ENCODE data around the gene DOCK1.
"Not testable (repeated sequence)": the region's sequence is repeated elsewhere in the genome, so short reads cannot be mapped to it uniquely, and the experiment has no call there.

Gene DOCK1

GRCh38 chr10:126926568-126926967 is 21.3 kb downstream of the DOCK1 start:
- no peak for DNase-seq

- no peak for DNase-seq
These were observed 22.6 kb downstream of the DOCK1 start for GRCh38 chr10:126927799-126928198.

GRCh38 chr10:126928274-126928673 is 23.0 kb downstream of the DOCK1 start:
- no peak for DNase-seq

GRCh38 chr10:126929391-126929790 is 24.2 kb downstream of the DOCK1 start:
- DNase-seq: no peak

GRCh38 chr10:126930131-126930882 is 25.1 kb downstream of the DOCK1 start:
- no peak for DNase-seq

GRCh38 chr10:126930883-126931503 is 25.8 kb downstream of the DOCK1 start:
- no peak for DNase-seq

- DNase-seq: no peak
These were observed 26.3 kb downstream of the DOCK1 start for GRCh38 chr10:126931544-126931943.

GRCh38 chr10:126932516-126932915 is 27.3 kb downstream of the DOCK1 start:
- no peak for DNase-seq

GRCh38 chr10:126933116-126933515 is 27.9 kb downstream of the DOCK1 start:
- DNase-seq: no peak

GRCh38 chr10:126935263-126935946 is 30.2 kb downstream of the DOCK1 start:
- DNase-seq: peak; percentile 10

- no peak for DNase-seq
These were observed 31.8 kb downstream of the DOCK1 start for GRCh38 chr10:126937026-126937425.

- DNase-seq: not testable (repeated sequence)
These were observed 32.9 kb downstream of the DOCK1 start for GRCh38 chr10:126938121-126938520.

- DNase-seq: no peak
These were observed 34.5 kb downstream of the DOCK1 start for GRCh38 chr10:126939706-126940105.

- no peak for DNase-seq
These were observed 35.6 kb downstream of the DOCK1 start for GRCh38 chr10:126940670-126941310.

- no peak for DNase-seq
These were observed 39.0 kb downstream of the DOCK1 start for GRCh38 chr10:126944191-126944590.

GRCh38 chr10:126945351-126946030 is 40.3 kb downstream of the DOCK1 start:
- no peak for DNase-seq

GRCh38 chr10:126946746-126947145 is 41.5 kb downstream of the DOCK1 start:
- DNase-seq: no peak

GRCh38 chr10:126948355-126949160 is 43.3 kb downstream of the DOCK1 start:
- DNase-seq: no peak

- DNase-seq: no peak
These were observed 43.9 kb downstream of the DOCK1 start for GRCh38 chr10:126949161-126949503.

- no peak for DNase-seq
These were observed 45.3 kb downstream of the DOCK1 start for GRCh38 chr10:126950401-126951105.

- DNase-seq: no peak
These were observed 48.7 kb downstream of the DOCK1 start for GRCh38 chr10:126953886-126954285.
